ENCODE results near the gene SLC27A2.

DNA sequence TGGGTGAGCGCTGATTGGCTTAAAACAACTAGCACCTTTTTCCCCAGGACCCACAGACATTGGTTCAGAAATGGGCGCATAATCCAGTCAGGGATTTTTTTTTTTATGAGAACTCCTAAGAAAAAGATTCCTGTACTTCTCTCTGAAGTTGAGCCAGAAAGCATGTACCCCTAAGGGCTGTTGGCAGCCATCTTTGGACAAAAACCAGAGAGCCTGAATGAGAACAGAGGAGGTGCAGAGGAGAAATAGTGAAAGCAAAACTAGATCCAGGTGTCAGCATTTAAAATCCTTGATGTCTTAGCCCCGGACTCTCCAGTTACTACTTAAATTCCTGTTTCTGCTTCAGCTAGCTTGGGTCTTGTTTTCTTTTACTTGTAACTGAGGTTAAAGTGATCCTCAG lies 1.9 kb upstream of the SLC27A2 start:
- TF ChIP-seq TAF1 (conservative IDR thresholded peaks at IDR 0.05) (no peak), SP1 (IDR thresholded peaks at IDR 0.05) (no peak), REST (IDR thresholded peaks at IDR 0.05) (no peak), JUND (IDR thresholded peaks at IDR 0.05) (no peak), FOXA1 (IDR thresholded peaks at IDR 0.05) (no peak), NR2F2 (IDR thresholded peaks at IDR 0.05) (no peak)
- TF ChIP-seq, protein P1, sequence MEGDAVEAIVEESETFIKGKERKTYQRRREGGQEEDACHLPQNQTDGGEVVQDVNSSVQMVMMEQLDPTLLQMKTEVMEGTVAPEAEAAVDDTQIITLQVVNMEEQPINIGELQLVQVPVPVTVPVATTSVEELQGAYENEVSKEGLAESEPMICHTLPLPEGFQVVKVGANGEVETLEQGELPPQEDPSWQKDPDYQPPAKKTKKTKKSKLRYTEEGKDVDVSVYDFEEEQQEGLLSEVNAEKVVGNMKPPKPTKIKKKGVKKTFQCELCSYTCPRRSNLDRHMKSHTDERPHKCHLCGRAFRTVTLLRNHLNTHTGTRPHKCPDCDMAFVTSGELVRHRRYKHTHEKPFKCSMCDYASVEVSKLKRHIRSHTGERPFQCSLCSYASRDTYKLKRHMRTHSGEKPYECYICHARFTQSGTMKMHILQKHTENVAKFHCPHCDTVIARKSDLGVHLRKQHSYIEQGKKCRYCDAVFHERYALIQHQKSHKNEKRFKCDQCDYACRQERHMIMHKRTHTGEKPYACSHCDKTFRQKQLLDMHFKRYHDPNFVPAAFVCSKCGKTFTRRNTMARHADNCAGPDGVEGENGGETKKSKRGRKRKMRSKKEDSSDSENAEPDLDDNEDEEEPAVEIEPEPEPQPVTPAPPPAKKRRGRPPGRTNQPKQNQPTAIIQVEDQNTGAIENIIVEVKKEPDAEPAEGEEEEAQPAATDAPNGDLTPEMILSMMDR (IDR thresholded peaks at IDR 0.05; ENCODE audit: low read depth, low read length, missing input control), result no peak
